SK-MEL-5 (cell line): ENCODE results near the gene CTAGE15. TPM values are rescaled to one million over a fixed set of nuclear protein-coding genes. Genes with fewer than 3 reads are reported as not detected.
"Not testable (repeated sequence)": the region's sequence is repeated elsewhere in the genome, so short reads cannot be mapped to it uniquely, and the experiment has no call there.

Source experiments
- DNase-seq: peaks from one replicate; pipeline ENCODE4 v3.0.0-alpha.2; 2016; ENCODE audit warnings: low read depth, low spot score
- in situ Hi-C: cut with HindIII; loops from 2 replicates; pipeline ENCODE4 v1.10.0; 2016; ENCODE audit warnings: low sequenced_read_pairs, high pct_unique_total_duplicates, low pct_unique_long_range_greater_than_20kb
- small RNA-seq, 2 experiments: library from RNA; depleted of rRNA; stranded (forward); fragments of <200 nt; gene quantifications; one replicate each; pipeline ENCODE3, GENCODE V24; 2014
- total RNA-seq: library from RNA; depleted of rRNA; stranded (reverse); fragments of >200 nt; shearing (Covaris generic); gene quantifications from 2 replicates; pipeline ENCODE4 v1.2.3, GENCODE V29; 2014; rRNA removed

CTAGE15 gene
- total RNA-seq, 1 experiment from 2014 or later: not detected

DNA sequence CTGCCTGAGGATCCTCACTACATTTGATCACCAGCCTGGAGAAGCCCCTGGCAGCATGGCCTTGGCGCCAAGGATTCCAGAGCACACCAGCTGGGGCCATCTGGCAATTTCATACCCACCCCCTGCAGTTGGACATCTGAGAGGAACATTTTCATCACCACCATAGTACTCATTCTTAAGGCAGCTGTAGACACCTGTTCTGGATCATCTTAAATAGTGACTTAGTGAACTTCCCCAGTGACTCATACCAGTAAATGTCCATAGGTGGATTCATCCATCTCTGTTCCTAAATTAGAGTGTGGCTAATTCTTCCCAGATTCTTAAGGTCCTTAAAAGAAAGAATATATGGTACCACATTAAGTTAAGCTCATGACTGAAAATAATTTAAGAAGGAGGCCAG, 45.6 kb downstream of the CTAGE15 start:
- in situ Hi-C loops, DNase-seq: not testable (repeated sequence)

GRCh38 chr7:143620058-143620457, 48.5 kb downstream of the CTAGE15 start:
- DNase-seq, in situ Hi-C loops: not testable (repeated sequence)

DNA sequence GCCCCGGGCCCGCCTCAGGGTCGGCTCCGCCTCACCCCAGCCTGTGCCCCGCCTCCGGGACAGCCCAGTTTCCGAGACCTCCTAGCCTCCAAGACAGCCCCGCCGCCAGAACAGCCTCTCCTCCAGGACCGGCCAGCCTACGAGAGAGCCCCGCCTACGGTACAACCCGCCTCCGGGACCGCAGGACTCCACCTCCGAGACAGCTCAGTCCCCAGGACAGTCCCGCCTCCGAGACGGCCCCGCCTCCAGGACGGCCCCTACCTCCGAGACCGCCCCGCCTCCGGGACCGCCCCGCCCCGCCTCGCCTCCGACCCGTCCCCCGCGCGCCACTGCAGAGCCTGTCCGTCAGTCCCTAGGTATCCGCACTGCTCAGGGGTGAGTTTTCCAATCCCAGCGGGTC, 49.0 kb downstream of the CTAGE15 start, which contains the start of gene TCAF2:
Gene TCAF2 (plus strand): TSS at position 329 of the 400 bp plus-strand sequence.
- DNase-seq, in situ Hi-C loops: not testable (repeated sequence)

DNA sequence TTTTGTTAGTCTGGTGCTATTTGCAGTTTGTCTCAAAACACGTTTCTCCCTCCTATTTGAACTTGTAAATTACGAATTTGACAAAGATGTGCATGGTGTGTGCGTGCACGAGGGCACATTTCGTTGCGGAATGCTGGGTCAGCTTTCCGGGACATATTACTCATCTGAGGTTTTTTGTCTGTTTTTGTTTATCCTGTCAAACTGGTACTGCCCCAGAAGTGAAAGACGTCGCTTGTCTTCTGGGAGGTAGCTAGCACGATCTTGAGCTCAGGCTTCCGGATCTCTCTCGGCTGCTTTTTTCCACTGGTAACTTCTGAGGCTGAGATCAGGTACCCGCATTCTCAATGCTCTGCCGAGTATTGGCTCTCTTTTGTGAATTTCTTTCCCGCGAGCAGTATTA, 49.6 kb downstream of the CTAGE15 start:
- DNase-seq, in situ Hi-C loops: not testable (repeated sequence)

- in situ Hi-C loops, DNase-seq: not testable (repeated sequence)
Measured at GRCh38 chr7:143622130-143622529, 50.5 kb downstream of the CTAGE15 start.

Small RNA genes within 50 kb of the gene (small RNA-seq; reads per million reads assigned to genes)
- 0 reads per million in 2 experiments for gene AC073264.2
- 0 reads per million in 2 experiments for gene RNU6-162P

Other genes with a start within 250 kb of the CTAGE15 start
- gene FAM131B, start 209.1 kb upstream of the CTAGE15 start, total RNA-seq: not detected in 2 replicates
- 14.7 and 17.2 TPM in 2 replicates for gene ZYX, start 190.5 kb upstream of the CTAGE15 start, total RNA-seq
- not detected in 2 replicates for gene EPHA1, start 162.9 kb upstream of the CTAGE15 start, total RNA-seq
- not detected in 2 replicates for gene TAS2R60, start 128.3 kb upstream of the CTAGE15 start, total RNA-seq
- not detected in 2 replicates for gene TAS2R41, start 93.9 kb upstream of the CTAGE15 start, total RNA-seq
- gene TCAF2, start 49.2 kb downstream of the CTAGE15 start, total RNA-seq: 0.19 and 0.50 TPM in 2 replicates
- not detected in 2 replicates for gene CTAGE6, start 185.9 kb downstream of the CTAGE15 start, total RNA-seq